ENCODE data around the gene DNAH6.

GRCh38 chr2:84631985-84632384, 115.7 kb downstream of the DNAH6 start:
- TF ChIP-seq CTCF (IDR thresholded peaks at IDR 0.05) (no peak), EP300 (IDR thresholded peaks at IDR 0.05; ENCODE audit: low read depth) (no peak)

All from transverse colon (tissue), 3 donors.